GM12878 (cell line): ENCODE measurements around the gene DTL. TPM values are rescaled to one million over a fixed set of nuclear protein-coding genes. Genes with fewer than 3 reads are reported as not detected.

ENCODE experiments used
- ATAC-seq: fragments of 200-7000 bp; cut with Tn5 transposase; 3 replicates; pipeline ENCODE4 v1.9.1; 2020; ENCODE audit warnings: mild to moderate bottlenecking, moderate library complexity
- BruUV-seq: library from RNA; stranded (reverse); fragments of 400-500 nt; replicated peaks from 2 replicates; lab custom pipeline; 2021; lab: Mats Ljungman, UMichigan
- CTCF ChIA-PET: fragments of 300-600 bp; sonication (Branson Sonifier 250); formaldehyde crosslinking; extraction: SDS; loops from one replicate; lab custom pipeline; 2021; ENCODE audit warnings: inconsistent platforms; lab: Yijun Ruan, JAX
- POLR2A ChIA-PET: fragments of 350-600 bp; formaldehyde crosslinking; extraction: SDS; loops from one replicate; lab custom pipeline; 2021; ENCODE audit warnings: inconsistent platforms; lab: Charles Lee
- RAD21 ChIA-PET: fragments of 300-600 bp; sonication (Branson Sonifier 250); formaldehyde crosslinking; loops from one replicate; lab custom pipeline; 2023; ENCODE audit warnings: antibody characterized with exemption; ENCODE audit not compliant: unreplicated experiment; lab: Charles Lee
- SMC1A ChIA-PET: fragments of 300-600 bp; sonication (Branson Sonifier 250); formaldehyde crosslinking; loops from one replicate; lab custom pipeline; 2023; ENCODE audit not compliant: unreplicated experiment, uncharacterized antibody; lab: Charles Lee
- DNase-seq: peaks from one replicate; pipeline ENCODE4 v3.0.0-alpha.2; 2011; ENCODE audit warnings: low read depth, low spot score
- FAIRE-seq: peaks from 3 replicates; lab custom pipeline; 2011; peaks lifted over from hg19 to GRCh38; lab: Jason Lieb, UNC
- H2AFZ ChIP-seq: 2 replicates; pipeline ENCODE4 v1.6.0; 2011; ENCODE audit warnings: low read depth, low read length, control low read depth; ENCODE audit not compliant: control insufficient read depth
- H3K27ac ChIP-seq: 2 replicates; pipeline ENCODE4 v1.5.1; 2011; ENCODE audit warnings: control low read depth; ENCODE audit not compliant: control insufficient read depth, insufficient read depth
- H3K27me3 ChIP-seq, 2 experiments: replicated peaks in 1 of 2; 2 replicates each; pipeline versions ENCODE4 v1.6.0 to v1.6.1; 2011; ENCODE audit warnings: low read length in 1 of 2; ENCODE audit not compliant: control insufficient read depth in 2 of 2, insufficient read depth in 2 of 2
- H3K36me3 ChIP-seq, 2 experiments: 2 replicates each; pipeline ENCODE4 v1.5.1; 2011; ENCODE audit warnings: low read length in 1 of 2; ENCODE audit not compliant: control insufficient read depth in 2 of 2, insufficient read depth in 2 of 2
- H3K4me1 ChIP-seq: 2 replicates; pipeline ENCODE4 v1.6.1; 2011; ENCODE audit warnings: mild to moderate bottlenecking, low read length, moderate library complexity, mixed read lengths; ENCODE audit not compliant: control insufficient read depth, insufficient read depth
- H3K4me2 ChIP-seq: 2 replicates; pipeline ENCODE4 v1.6.0; 2011; ENCODE audit warnings: control low read depth; ENCODE audit not compliant: control insufficient read depth, insufficient read depth
- H3K4me3 ChIP-seq: fragments of 200-600 bp; sonication (generic); 2 replicates; pipeline ENCODE4 v1.5.1; 2016
- H3K79me2 ChIP-seq: 2 replicates; pipeline ENCODE4 v1.6.0; 2011; ENCODE audit warnings: low read length; ENCODE audit not compliant: control insufficient read depth, insufficient read depth
- H3K9ac ChIP-seq: 2 replicates; pipeline ENCODE4 v1.8.0; 2011; ENCODE audit warnings: low read length, control low read depth, mixed read lengths; ENCODE audit not compliant: control insufficient read depth, insufficient read depth
- H3K9me3 ChIP-seq: replicated peaks from 3 replicates; pipeline ENCODE4 v1.5.1; 2011; ENCODE audit warnings: mild to moderate bottlenecking, low read length; ENCODE audit not compliant: control insufficient read depth, insufficient read depth
- H4K20me1 ChIP-seq: 2 replicates; pipeline ENCODE4 v1.6.0; 2011; ENCODE audit not compliant: control insufficient read depth, insufficient read depth
- ATF7 ChIP-seq: fragments of 450-650 bp; IDR thresholded peaks from 2 replicates; pipeline ENCODE4 v1.6.1; 2016; ENCODE audit warnings: low read depth, mild to moderate bottlenecking
- CHD1 ChIP-seq: IDR thresholded peaks from 2 replicates; pipeline ENCODE4 v1.6.1; 2012; ENCODE audit warnings: low read depth, low read length, improper control_type of control experiment
- EP300 ChIP-seq, 2 experiments: fragments of 150-350 bp in 1 of 2; IDR thresholded peaks; 2 replicates each; pipeline ENCODE4 v1.6.1; 2011 to 2012; ENCODE audit warnings: low read depth in 2 of 2, low read length in 2 of 2, borderline replicate concordance in 1 of 2, improper control_type of control experiment in 1 of 2, inconsistent platforms in 1 of 2; ENCODE audit not compliant: control insufficient read depth in 1 of 2
- FOS ChIP-seq: IDR thresholded peaks from 3 replicates; pipeline ENCODE4 v1.6.1; 2011; ENCODE audit warnings: borderline replicate concordance; ENCODE audit not compliant: insufficient read length; ENCODE audit errors: extremely low read depth
- HDGF ChIP-seq: fragments of 450-650 bp; IDR thresholded peaks from 2 replicates; pipeline ENCODE4 v1.6.1; 2016; ENCODE audit warnings: antibody characterized with exemption
- KAT2A ChIP-seq: conservative IDR thresholded peaks from 2 replicates; pipeline ENCODE4 v1.6.1; 2011; ENCODE audit warnings: low read depth, low read length; ENCODE audit not compliant: control insufficient read depth
- NBN ChIP-seq: fragments of 450-650 bp; IDR thresholded peaks from 2 replicates; pipeline ENCODE4 v1.6.1; 2016
- NRF1 ChIP-seq: conservative IDR thresholded peaks from 2 replicates; pipeline ENCODE4 v1.6.1; 2011; ENCODE audit warnings: mild to moderate bottlenecking, low read depth, low read length, improper control_type of control experiment
- ZNF207 ChIP-seq: fragments of 450-650 bp; IDR thresholded peaks from 2 replicates; pipeline ENCODE4 v1.6.1; 2014; ENCODE audit warnings: antibody characterized with exemption, mild to moderate bottlenecking, borderline replicate concordance
- WGBS: methylation state at CpG from one replicate; pipeline ENCODE4 v1.1.6; 2016; ENCODE audit warnings: low lambda C conversion rate; ENCODE audit not compliant: insufficient replicate concordance, insufficient coverage; ENCODE audit errors: missing lambda C conversion rate; 5-methylcytosine and 5-hydroxymethylcytosine counted together
- in situ Hi-C: fragments of 300-500 bp; cut with MboI; formaldehyde crosslinking; loops from 9 replicates; pipeline ENCODE4 v1.14.3; 2018; ENCODE audit warnings: mixed read lengths
- intact Hi-C: fragments of 100-400 bp; cut with micrococcal nuclease; formaldehyde crosslinking; loops from one replicate; pipeline ENCODE4 v1.14.2; 2022; ENCODE audit not compliant: unreplicated experiment
- polyA plus RNA-seq, 11 experiments: library from polyadenylated mRNA; depleted of rRNA in 4 of 11; unstranded in 6 of 11; stranded (reverse) in 5 of 11; fragments of >200 nt; fragmentation: Nextera tagmentation in 4 of 11; fragmentation: Illumina TruSeq in 1 of 11; extraction: Ambion mirVana in 4 of 11; extraction: Trizol in 1 of 11; gene quantifications; 1 replicate in 1 of 11; 2 replicates in 10 of 11; pipeline versions ENCODE4 v1.2.1 to v1.2.3, GENCODE V29; 2011 to 2016; ENCODE audit warnings: inconsistent platforms in 2 of 11, missing spikeins in 2 of 11, low read depth in 1 of 11
- total RNA-seq, 4 experiments: library from RNA; depleted of rRNA in 3 of 4; stranded (reverse); fragments of >200 nt in 3 of 4; fragmentation: Illumina TruSeq in 1 of 4; extraction: Trizol in 1 of 4; gene quantifications; 2 replicates each; pipeline versions ENCODE4 v1.2.1 to v1.2.3, GENCODE V29; 2013 to 2021
- TF ChIP-seq, protein P1 (sequence below): fragments of 450-650 bp; IDR thresholded peaks from 2 replicates; pipeline ENCODE4 v1.6.1; 2016; ENCODE audit warnings: mild to moderate bottlenecking, moderate library complexity, borderline replicate concordance

Gene DTL
- total and polyA plus RNA-seq, 10 of the 15 experiments (the other 5 are each of a cell fraction or from before 2014, with no cell fraction given) = 24.1 to 73.4 (median 52.2) TPM

DNA sequence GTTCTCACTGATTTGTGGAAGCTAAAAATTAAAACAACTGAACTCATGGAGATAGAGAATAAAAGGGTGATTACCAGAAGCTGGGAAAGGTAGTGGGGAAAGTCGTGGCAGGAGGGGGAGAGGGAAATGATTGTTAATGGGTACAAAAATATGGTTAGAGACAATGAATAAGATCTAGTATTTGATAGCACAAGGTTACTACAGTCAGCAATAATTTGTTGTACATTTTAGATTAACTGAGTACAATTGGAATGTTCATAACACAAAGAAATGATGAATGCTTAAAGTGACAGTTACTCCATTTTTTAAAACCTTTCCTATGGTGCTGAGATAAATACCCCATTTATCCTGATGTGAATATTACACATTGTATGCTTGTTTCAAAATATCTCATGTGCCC is 102.3 kb downstream of the DTL start (continued):
- TF ChIP-seq CHD1 (no peak), ZNF207 (no peak)

- CTCF ChIA-PET = no interaction called here
- SMC1A ChIA-PET = no interaction called here
- H3K4me1 ChIP-seq = no peaks in the 10 kb centered on the region
- H3K36me3 ChIP-seq = no peaks in the 10 kb centered on the region
- H3K4me2 ChIP-seq = no peak overlapping the region
- FAIRE-seq (no peak), ATAC-seq (no peak), DNase-seq (no peak)
- no peaks in the 10 kb centered on the region for H4K20me1 ChIP-seq
- H3K27me3 ChIP-seq = no peaks in the 10 kb centered on the region
- no peaks in the 10 kb centered on the region for H3K79me2 ChIP-seq
- no peak overlapping the region for H2AFZ ChIP-seq
- no TSS peak for BruUV-seq
- H3K27ac ChIP-seq = no peak overlapping the region
- H3K9ac ChIP-seq = no peak overlapping the region
- intact Hi-C loops (no loop called here), in situ Hi-C loops (no loop called here)
- RAD21 ChIA-PET = no interaction called here
- TF ChIP-seq NBN (no peak), KAT2A (no peak), FOS (no peak), EP300 (IDR thresholded peaks at IDR 0.05; ENCODE audit: borderline replicate concordance in 1 of 2, control insufficient read depth in 1 of 2, low read depth in 2 of 2, low read length in 2 of 2) (no peak), HDGF (no peak), NRF1 (no peak), ATF7 (no peak)
- TF ChIP-seq, protein P1, sequence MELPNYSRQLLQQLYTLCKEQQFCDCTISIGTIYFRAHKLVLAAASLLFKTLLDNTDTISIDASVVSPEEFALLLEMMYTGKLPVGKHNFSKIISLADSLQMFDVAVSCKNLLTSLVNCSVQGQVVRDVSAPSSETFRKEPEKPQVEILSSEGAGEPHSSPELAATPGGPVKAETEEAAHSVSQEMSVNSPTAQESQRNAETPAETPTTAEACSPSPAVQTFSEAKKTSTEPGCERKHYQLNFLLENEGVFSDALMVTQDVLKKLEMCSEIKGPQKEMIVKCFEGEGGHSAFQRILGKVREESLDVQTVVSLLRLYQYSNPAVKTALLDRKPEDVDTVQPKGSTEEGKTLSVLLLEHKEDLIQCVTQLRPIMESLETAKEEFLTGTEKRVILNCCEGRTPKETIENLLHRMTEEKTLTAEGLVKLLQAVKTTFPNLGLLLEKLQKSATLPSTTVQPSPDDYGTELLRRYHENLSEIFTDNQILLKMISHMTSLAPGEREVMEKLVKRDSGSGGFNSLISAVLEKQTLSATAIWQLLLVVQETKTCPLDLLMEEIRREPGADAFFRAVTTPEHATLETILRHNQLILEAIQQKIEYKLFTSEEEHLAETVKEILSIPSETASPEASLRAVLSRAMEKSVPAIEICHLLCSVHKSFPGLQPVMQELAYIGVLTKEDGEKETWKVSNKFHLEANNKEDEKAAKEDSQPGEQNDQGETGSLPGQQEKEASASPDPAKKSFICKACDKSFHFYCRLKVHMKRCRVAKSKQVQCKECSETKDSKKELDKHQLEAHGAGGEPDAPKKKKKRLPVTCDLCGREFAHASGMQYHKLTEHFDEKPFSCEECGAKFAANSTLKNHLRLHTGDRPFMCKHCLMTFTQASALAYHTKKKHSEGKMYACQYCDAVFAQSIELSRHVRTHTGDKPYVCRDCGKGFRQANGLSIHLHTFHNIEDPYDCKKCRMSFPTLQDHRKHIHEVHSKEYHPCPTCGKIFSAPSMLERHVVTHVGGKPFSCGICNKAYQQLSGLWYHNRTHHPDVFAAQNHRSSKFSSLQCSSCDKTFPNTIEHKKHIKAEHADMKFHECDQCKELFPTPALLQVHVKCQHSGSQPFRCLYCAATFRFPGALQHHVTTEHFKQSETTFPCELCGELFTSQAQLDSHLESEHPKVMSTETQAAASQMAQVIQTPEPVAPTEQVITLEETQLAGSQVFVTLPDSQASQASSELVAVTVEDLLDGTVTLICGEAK = no peak
- POLR2A ChIA-PET = no interaction called here
- H3K4me3 ChIP-seq = no peak overlapping the region
- 97% methylated on average over 5 of the region's 5 CpGs for WGBS
- H3K9me3 ChIP-seq = no peaks in the 10 kb centered on the region
Measured at GRCh38 chr1:212138457-212138856, 102.9 kb downstream of the DTL start.
